GM23338 (cell line): ENCODE measurements around the gene SFRP5. TPM values are rescaled to one million over a fixed set of nuclear protein-coding genes. Genes with fewer than 3 reads are reported as not detected.

Source experiments
- ATAC-seq: fragments of 200-7000 bp; cut with Tn5 transposase; 3 replicates; pipeline ENCODE4 v1.9.1; 2020
- DNase-seq: peaks from one replicate; pipeline ENCODE4 v3.0.0-alpha.2; 2015; ENCODE audit warnings: low spot score
- H2AFZ ChIP-seq: fragments of 200-600 bp; sonication (generic); 2 replicates; pipeline ENCODE4 v1.8.0; 2016; ENCODE audit warnings: antibody characterized with exemption, mild to moderate bottlenecking, moderate library complexity
- H3F3A ChIP-seq: fragments of 200-600 bp; sonication (generic); replicated peaks from 2 replicates; pipeline ENCODE4 v1.8.0; 2017; ENCODE audit warnings: antibody characterized with exemption, mixed run types, low read depth
- H3K27ac ChIP-seq: fragments of 200-600 bp; sonication (generic); 2 replicates; pipeline ENCODE4 v1.6.1; 2016; ENCODE audit warnings: low read depth
- H3K27me3 ChIP-seq: fragments of 200-600 bp; sonication (generic); 2 replicates; pipeline ENCODE4 v1.8.0; 2016; ENCODE audit warnings: mild to moderate bottlenecking, mixed run types, moderate library complexity; ENCODE audit not compliant: insufficient read depth
- H3K36me3 ChIP-seq: fragments of 200-600 bp; sonication (generic); 2 replicates; pipeline ENCODE4 v1.8.0; 2016; ENCODE audit warnings: mild to moderate bottlenecking; ENCODE audit not compliant: insufficient read depth
- H3K4me1 ChIP-seq: fragments of 200-600 bp; sonication (generic); 2 replicates; pipeline ENCODE4 v1.8.0; 2016; ENCODE audit warnings: mild to moderate bottlenecking, moderate library complexity; ENCODE audit not compliant: insufficient read depth
- H3K4me2 ChIP-seq: fragments of 200-600 bp; sonication (generic); 2 replicates; pipeline ENCODE4 v1.7.1; 2017; ENCODE audit warnings: mixed run types
- H3K4me3 ChIP-seq: fragments of 200-600 bp; sonication (generic); 2 replicates; pipeline ENCODE4 v1.6.1; 2016; ENCODE audit warnings: mixed run types
- H3K79me2 ChIP-seq: fragments of 200-600 bp; sonication (generic); replicated peaks from 2 replicates; pipeline ENCODE4 v1.8.0; 2017; ENCODE audit warnings: mild to moderate bottlenecking; ENCODE audit not compliant: insufficient read depth
- H3K9me2 ChIP-seq: fragments of 200-600 bp; sonication (generic); 2 replicates; pipeline ENCODE4 v1.8.0; 2017; ENCODE audit not compliant: insufficient read depth
- H4K20me1 ChIP-seq: fragments of 200-600 bp; sonication (generic); replicated peaks from 2 replicates; pipeline ENCODE4 v1.8.0; 2017; ENCODE audit warnings: mild to moderate bottlenecking; ENCODE audit not compliant: insufficient read depth
- H3K27ac Mint-ChIP-seq: 2 replicates; pipeline ENCODE4 v1.8.0; 2020; ENCODE audit warnings: inconsistent platforms, mild to moderate bottlenecking, moderate library complexity, mixed read lengths
- H3K27me3 Mint-ChIP-seq: 3 replicates; pipeline ENCODE4 v1.8.0; 2022; ENCODE audit warnings: low read depth, mild to moderate bottlenecking, moderate library complexity, mixed read lengths, inconsistent platforms; ENCODE audit not compliant: insufficient read depth, poor library complexity
- H3K36me3 Mint-ChIP-seq: 3 replicates; pipeline ENCODE4 v1.8.0; 2021; ENCODE audit warnings: low read depth, mild to moderate bottlenecking, inconsistent platforms, moderate library complexity, mixed read lengths
- H3K4me1 Mint-ChIP-seq: 3 replicates; pipeline ENCODE4 v1.8.0; 2020; ENCODE audit warnings: mild to moderate bottlenecking, inconsistent platforms, mixed read lengths
- H3K4me3 Mint-ChIP-seq: 3 replicates; pipeline ENCODE4 v1.8.0; 2021; ENCODE audit warnings: moderate library complexity, mild to moderate bottlenecking, inconsistent platforms, mixed read lengths
- H3K9me3 Mint-ChIP-seq: 3 replicates; pipeline ENCODE4 v1.8.0; 2020; ENCODE audit warnings: moderate library complexity, mild to moderate bottlenecking, inconsistent platforms, mixed read lengths
- CREB1 ChIP-seq: fragments of 250-450 bp; sonication (Bioruptor Pico); IDR thresholded peaks from 2 replicates; pipeline ENCODE4 v1.5.0; 2020; ENCODE audit warnings: low read depth, mild to moderate bottlenecking, moderate library complexity
- ETS1 ChIP-seq: IDR thresholded peaks from 2 replicates; pipeline ENCODE4 v1.6.1; 2016; ENCODE audit warnings: antibody characterized with exemption
- EZH2 ChIP-seq: fragments of 200-600 bp; sonication (generic); IDR thresholded peaks from one replicate; pipeline ENCODE4 v1.8.0; 2017; ENCODE audit warnings: antibody characterized with exemption, mild to moderate bottlenecking, low read depth; ENCODE audit not compliant: unreplicated experiment
- JUNB ChIP-seq: IDR thresholded peaks from one replicate; pipeline ENCODE4 v1.6.1; 2016; ENCODE audit warnings: antibody characterized with exemption; ENCODE audit not compliant: unreplicated experiment
- NANOG ChIP-seq: IDR thresholded peaks from 2 replicates; pipeline ENCODE4 v1.6.1; 2016; ENCODE audit warnings: antibody characterized with exemption, borderline replicate concordance
- REST ChIP-seq: IDR thresholded peaks from one replicate; pipeline ENCODE4 v1.6.1; 2018; ENCODE audit warnings: antibody characterized with exemption; ENCODE audit not compliant: unreplicated experiment
- STAT1 ChIP-seq: IDR thresholded peaks from one replicate; pipeline ENCODE4 v1.6.1; 2016; ENCODE audit warnings: antibody characterized with exemption; ENCODE audit not compliant: unreplicated experiment
- ZNF114 ChIP-seq: fragments of 250-450 bp; sonication (Bioruptor Pico); IDR thresholded peaks from 2 replicates; pipeline ENCODE4 v1.5.0; 2020; ENCODE audit warnings: mild to moderate bottlenecking, moderate library complexity
- ZNF331 ChIP-seq: fragments of 250-450 bp; sonication (Bioruptor Pico); IDR thresholded peaks from 2 replicates; pipeline ENCODE4 v1.5.0; 2020; ENCODE audit warnings: low read depth, mild to moderate bottlenecking, moderate library complexity
- ZNF462 ChIP-seq: fragments of 250-450 bp; sonication (Bioruptor Pico); IDR thresholded peaks from 2 replicates; pipeline ENCODE4 v1.5.0; 2020; ENCODE audit warnings: mild to moderate bottlenecking, moderate library complexity
- polyA plus RNA-seq: library from polyadenylated mRNA; unstranded; fragments of >200 nt; fragmentation: Nextera tagmentation; extraction: Ambion mirVana; gene quantifications from 2 replicates; pipeline ENCODE4 v1.2.1, GENCODE V29; 2016
- total RNA-seq: library from RNA; depleted of rRNA; stranded (reverse); fragments of >200 nt; shearing (Covaris generic); gene quantifications from 2 replicates; pipeline ENCODE4 v1.2.3, GENCODE V29; 2014

The SFRP5 gene
- total and polyA plus RNA-seq, 2 experiments from 2014 or later: 2.4 to 3.5 TPM

- no peak for TF ChIP-seq ZNF462 (CRISPR knock-in tag)
- no peak for TF ChIP-seq ZNF114
- no peak for TF ChIP-seq NANOG
- no peak for TF ChIP-seq ETS1
- no peak for TF ChIP-seq JUNB
- TF ChIP-seq EZH2: no peak
Observed at GRCh38 chr10:97785731-97786130, 13.9 kb upstream of the SFRP5 start (continued).

- H3K36me3 ChIP-seq: no peaks in the 10 kb centered on the region
- Mint-ChIP-seq H3K9me3 (no peaks in the 10 kb centered on the region; the same call in 2 of the 3 replicates), H3K4me1 (peaks cover 23% of the 10 kb centered on the region), H3K36me3 (no peaks in the 10 kb centered on the region), H3K4me3 (no peak overlapping the region), H3K27ac (no peak overlapping the region), H3K27me3 (peaks cover 16% of the 10 kb centered on the region)
- H3F3A ChIP-seq: no peaks in the 10 kb centered on the region
- H3K4me3 ChIP-seq: no peak overlapping the region
- H3K79me2 ChIP-seq: no peaks in the 10 kb centered on the region
- no peak overlapping the region for H2AFZ ChIP-seq
- ATAC-seq: no peak
- no peak overlapping the region for H3K4me2 ChIP-seq
- no peak for DNase-seq
- H3K27me3 ChIP-seq: no peaks in the 10 kb centered on the region
- peaks cover 16% of the 10 kb centered on the region for H3K4me1 ChIP-seq
- H4K20me1 ChIP-seq: no peaks in the 10 kb centered on the region
- no peak overlapping the region for H3K27ac ChIP-seq
- H3K9me2 ChIP-seq: no peaks in the 10 kb centered on the region
- TF ChIP-seq NANOG: no peak
- TF ChIP-seq ETS1: no peak
- no peak for TF ChIP-seq REST
- TF ChIP-seq STAT1: no peak
- no peak for TF ChIP-seq ZNF331 (CRISPR knock-in tag)
- no peak for TF ChIP-seq CREB1 (CRISPR knock-in tag)
Observed at GRCh38 chr10:97785231-97785630, 13.4 kb upstream of the SFRP5 start.
